K562 (cell line): ENCODE measurements around the gene NEUROD4. TPM values are rescaled to one million over a fixed set of nuclear protein-coding genes. Genes with fewer than 3 reads are reported as not detected.
A peak's percentile ranks its signal among the peaks of the same experiment; 100 is the strongest.

Experiments used
- ATAC-seq: fragments of 200-7000 bp; cut with Tn5 transposase; 3 replicates; pipeline ENCODE4 v1.9.1; 2020; ENCODE audit warnings: moderate library complexity
- BruUV-seq: library from RNA; stranded (reverse); fragments of 400-500 nt; replicated peaks from 2 replicates; lab custom pipeline; 2021; lab: Mats Ljungman, UMichigan
- CTCF ChIA-PET: fragments of 300-600 bp; formaldehyde crosslinking; extraction: SDS; loops from one replicate; lab custom pipeline; 2021; ENCODE audit warnings: low intra/inter-chr PET ratio; lab: Yijun Ruan, JAX
- POLR2A ChIA-PET: fragments of 300-600, 350-650 bp; sonication (Branson Sonifier 250); formaldehyde crosslinking; extraction: SDS; loops from one replicate; lab custom pipeline; 2021; ENCODE audit warnings: antibody characterized with exemption, inconsistent platforms; lab: Yijun Ruan, JAX
- DNase-seq, 4 experiments: peaks; one replicate each; pipeline versions ENCODE4 v3.0.0 to v3.0.0-alpha.2; 2011 to 2018; ENCODE audit warnings: low spot score in 3 of 4, mixed read lengths in 3 of 4; ENCODE audit errors: extremely low read depth in 1 of 4
- FAIRE-seq: peaks from 2 replicates; lab custom pipeline; 2011; peaks lifted over from hg19 to GRCh38; lab: Jason Lieb, UNC
- H2AFZ ChIP-seq: 2 replicates; pipeline ENCODE4 v1.6.0; 2011; ENCODE audit warnings: low read depth, low read length, control low read depth, inconsistent platforms
- H3K27ac ChIP-seq: fragments of 200-600 bp; 3 replicates; pipeline ENCODE4 v1.8.0; 2011; ENCODE audit warnings: low read depth, mild to moderate bottlenecking, control low read depth, inconsistent platforms, low read length, moderate library complexity, mixed read lengths; ENCODE audit errors: extremely low read depth
- H3K27me3 ChIP-seq, 2 experiments: fragments of 300-600 bp in 1 of 2; 2 replicates in 1 of 2; 3 replicates in 1 of 2; pipeline versions ENCODE4 v1.6.0 to v1.8.0; 2011; ENCODE audit warnings: inconsistent platforms in 2 of 2, low read length in 2 of 2, mild to moderate bottlenecking in 1 of 2, mixed read lengths in 1 of 2, moderate library complexity in 1 of 2; ENCODE audit not compliant: control insufficient read depth in 2 of 2, insufficient read depth in 2 of 2
- H3K36me3 ChIP-seq: fragments of 300-600 bp; 3 replicates; pipeline ENCODE4 v1.8.0; 2011; ENCODE audit warnings: mild to moderate bottlenecking, low read length, inconsistent platforms; ENCODE audit not compliant: control insufficient read depth, insufficient read depth
- H3K4me1 ChIP-seq, 2 experiments: fragments of 200-600 bp in 1 of 2; replicated peaks in 1 of 2; 2 replicates in 1 of 2; 3 replicates in 1 of 2; pipeline versions ENCODE4 v1.5.1 to v1.8.0; 2011; ENCODE audit warnings: inconsistent platforms in 2 of 2, low read length in 2 of 2, mild to moderate bottlenecking in 1 of 2, mixed read lengths in 1 of 2, moderate library complexity in 1 of 2; ENCODE audit not compliant: control insufficient read depth in 2 of 2, insufficient read depth in 2 of 2
- H3K4me2 ChIP-seq: 2 replicates; pipeline ENCODE4 v1.6.1; 2011; ENCODE audit warnings: low read length, control low read depth, inconsistent platforms, mixed read lengths; ENCODE audit not compliant: insufficient read depth
- H3K4me3 ChIP-seq: fragments of 200-600 bp; sonication (generic), shearing (Covaris generic); 2 replicates; pipeline ENCODE4 v1.5.1; 2016; ENCODE audit warnings: control low read depth, inconsistent platforms
- H3K79me2 ChIP-seq: fragments of 200-600 bp; 3 replicates; pipeline ENCODE4 v1.8.0; 2011; ENCODE audit warnings: low read length, inconsistent platforms; ENCODE audit not compliant: control insufficient read depth, insufficient read depth
- H3K9ac ChIP-seq, 2 experiments: 2 replicates each; pipeline versions ENCODE4 v1.6.0 to v1.6.1; 2011; ENCODE audit warnings: low read depth in 2 of 2, low read length in 2 of 2, control low read depth in 1 of 2, inconsistent platforms in 1 of 2, mild to moderate bottlenecking in 1 of 2, mixed read lengths in 1 of 2; ENCODE audit not compliant: insufficient read depth in 1 of 2
- H3K9me1 ChIP-seq: one replicate; pipeline ENCODE4 v1.6.0; 2011; ENCODE audit warnings: inconsistent platforms, mild to moderate bottlenecking, low read length, moderate library complexity; ENCODE audit not compliant: control insufficient read depth, insufficient read depth
- H3K9me3 ChIP-seq: replicated peaks from 2 replicates; pipeline ENCODE4 v1.5.1; 2011; ENCODE audit warnings: low read depth, low read length, inconsistent platforms; ENCODE audit not compliant: control insufficient read depth, insufficient read depth
- H4K20me1 ChIP-seq: replicated peaks from 2 replicates; pipeline ENCODE4 v1.6.1; 2011; ENCODE audit warnings: low read length, inconsistent platforms, mixed read lengths; ENCODE audit not compliant: control insufficient read depth, insufficient read depth
- ARID3B ChIP-seq: fragments of 250-450 bp; sonication (Bioruptor Pico); IDR thresholded peaks from 2 replicates; pipeline ENCODE4 v1.4.0; 2020; ENCODE audit warnings: borderline replicate concordance
- ASH1L ChIP-seq: fragments of 450-650 bp; IDR thresholded peaks from 2 replicates; pipeline ENCODE4 v1.6.1; 2018; ENCODE audit warnings: borderline replicate concordance, mild to moderate bottlenecking, low read depth; ENCODE audit not compliant: partially characterized antibody
- CTBP1 ChIP-seq: fragments of 450-650 bp; IDR thresholded peaks from 2 replicates; pipeline ENCODE4 v1.6.1; 2016; ENCODE audit warnings: borderline replicate concordance
- EP400 ChIP-seq: fragments of 450-650 bp; IDR thresholded peaks from 2 replicates; pipeline ENCODE4 v1.6.1; 2017; ENCODE audit warnings: antibody characterized with exemption, mild to moderate bottlenecking, moderate library complexity
- ESRRB ChIP-seq: fragments of 250-450 bp; sonication (Bioruptor Pico); IDR thresholded peaks from 2 replicates; pipeline ENCODE4 v1.5.0; 2020; ENCODE audit warnings: mild to moderate bottlenecking, moderate library complexity, borderline replicate concordance
- IRF9 ChIP-seq: fragments of 450-650 bp; IDR thresholded peaks from 2 replicates; pipeline ENCODE4 v1.6.1; 2016; ENCODE audit warnings: missing biosample characterization, missing genetic modification characterization
- KAT7 ChIP-seq: sonication (generic); formaldehyde crosslinking; IDR thresholded peaks from 2 replicates; pipeline ENCODE4 v1.8.0; 2022; ENCODE audit warnings: missing genetic modification reagents, mild to moderate bottlenecking, borderline replicate concordance
- KDM4B ChIP-seq, 2 experiments: fragments of 450-650 bp in 1 of 2; sonication (generic) in 1 of 2; IDR thresholded peaks; 2 replicates each; pipeline ENCODE4 v1.6.1; 2016 to 2017; ENCODE audit warnings: borderline replicate concordance in 2 of 2, antibody characterized with exemption in 1 of 2, low read depth in 1 of 2, mild to moderate bottlenecking in 1 of 2
- SOX6 ChIP-seq: fragments of 450-650 bp; IDR thresholded peaks from 2 replicates; pipeline ENCODE4 v1.6.1; 2014; ENCODE audit warnings: mild to moderate bottlenecking
- TAF1 ChIP-seq: IDR thresholded peaks from 2 replicates; pipeline ENCODE4 v1.6.1; 2011; ENCODE audit warnings: mild to moderate bottlenecking, low read length, moderate library complexity; ENCODE audit not compliant: insufficient read depth, control insufficient read depth, severe bottlenecking; ENCODE audit errors: extremely low read depth
- ZBTB2 ChIP-seq: fragments of 450-650 bp; IDR thresholded peaks from 2 replicates; pipeline ENCODE4 v1.6.1; 2016; ENCODE audit warnings: antibody characterized with exemption
- WGBS: fragments of 100-300 bp; shearing (Covaris generic); methylation state at CpG from one replicate; pipeline ENCODE4 v1.1.6; 2016; ENCODE audit warnings: low coverage, mixed read lengths; ENCODE audit not compliant: insufficient coverage; ENCODE audit errors: missing lambda C conversion rate; 5-methylcytosine and 5-hydroxymethylcytosine counted together
- in situ Hi-C: fragments of 300-500 bp; cut with MboI; formaldehyde crosslinking; loops from 4 replicates; pipeline ENCODE4 v1.15.0; 2018; ENCODE audit warnings: inconsistent platforms, mixed read lengths
- intact Hi-C: fragments of 100-400 bp; cut with micrococcal nuclease; formaldehyde crosslinking; loops from 2 replicates; pipeline ENCODE4 v1.14.2; 2022
- polyA plus RNA-seq, 8 experiments: library from polyadenylated mRNA; depleted of rRNA in 4 of 8; stranded (reverse) in 5 of 8; unstranded in 3 of 8; fragments of >200 nt; fragmentation: Nextera tagmentation in 2 of 8; fragmentation: Illumina TruSeq in 1 of 8; extraction: Ambion mirVana in 2 of 8; extraction: Trizol in 1 of 8; gene quantifications; 2 replicates each; pipeline versions ENCODE4 v1.2.1 to v1.2.3, GENCODE V29; 2011 to 2014; ENCODE audit warnings: inconsistent platforms in 1 of 8, missing spikeins in 1 of 8
- total RNA-seq, 7 experiments: library from RNA; depleted of rRNA in 6 of 7; stranded (reverse); fragments of >200 nt in 6 of 7; fragmentation: Illumina TruSeq in 2 of 7; extraction: Trizol in 2 of 7; gene quantifications; 2 replicates each; pipeline versions ENCODE4 v1.2.1 to v1.2.3, GENCODE V29; 2011 to 2021; ENCODE audit warnings: low replicate concordance in 1 of 7

The NEUROD4 gene
- total and polyA plus RNA-seq, 9 of the 15 experiments (the other 6 are each of a cell fraction or from before 2014, with no cell fraction given), result not detected

- H3K4me1 ChIP-seq, result peaks cover 0 to 9% of the 10 kb centered on the region in 2 experiments; a peak in 2 of 5 replicates
- H3K9me3 ChIP-seq, result no peaks in the 10 kb centered on the region
- peak overlapping the region; percentile 69 for H2AFZ ChIP-seq
- no peak overlapping the region; the same call in 1 of the 2 replicates for H3K4me2 ChIP-seq
- in situ Hi-C loops (loop anchor here (5.0 to 10.0 kb wide), 2 partner anchors 69 to 316 kb away; no protein-coding TSS in a partner anchor), intact Hi-C loops (no loop called here)
- POLR2A ChIA-PET, result no interaction called here
- CTCF ChIA-PET, result interaction anchor here (1.3 kb wide), 1 partner anchor 558 kb away, joined by 3 read pairs; no protein-coding TSS in a partner anchor
- no peak overlapping the region for H3K27ac ChIP-seq
- H4K20me1 ChIP-seq, result no peaks in the 10 kb centered on the region
- BruUV-seq, result no TSS peak
- ATAC-seq (no peak), FAIRE-seq (no peak), DNase-seq (no peak)
- H3K4me3 ChIP-seq, result no peak overlapping the region
- no peaks in the 10 kb centered on the region for H3K36me3 ChIP-seq
- 39% methylated on average over 3 of the region's 3 CpGs for WGBS
- H3K9ac ChIP-seq, result no peak overlapping the region; a peak in 1 of 4 replicates
- no peak for TF ChIP-seq ESRRB (CRISPR knock-in tag)
- 0 out of 5 replicates have a peak, but pooled peaks cover 0 to 5% of the 10 kb centered on the region in 2 experiments for H3K27me3 ChIP-seq
- no peaks in the 10 kb centered on the region for H3K9me1 ChIP-seq
- no peaks in the 10 kb centered on the region for H3K79me2 ChIP-seq
These were observed 41.2 kb downstream of the NEUROD4 start for GRCh38 chr12:55061024-55061423.

- ATAC-seq (no peak), FAIRE-seq (no peak), DNase-seq (no peak)
- 5% methylated on average over 2 of the region's 2 CpGs for WGBS
- Histone ChIP-seq H3K79me2 (no peaks in the 10 kb centered on the region), H2AFZ (no peak overlapping the region), H3K4me1 (peaks cover 0 to 9% of the 10 kb centered on the region in 2 experiments; a peak in 2 of 5 replicates), H4K20me1 (no peaks in the 10 kb centered on the region), H3K9me3 (no peaks in the 10 kb centered on the region), H3K27me3 (0 out of 5 replicates have a peak, but pooled peaks cover 0 to 5% of the 10 kb centered on the region in 2 experiments), H3K9me1 (no peaks in the 10 kb centered on the region), H3K36me3 (no peaks in the 10 kb centered on the region), H3K4me2 (no peak overlapping the region), H3K9ac (no peak overlapping the region), H3K27ac (no peak overlapping the region), H3K4me3 (no peak overlapping the region)
- CTCF ChIA-PET, result no interaction called here
- POLR2A ChIA-PET, result no interaction called here
- no TSS peak for BruUV-seq
- intact Hi-C loops, result no loop called here
- in situ Hi-C loops, result loop anchor here (5.0 to 10.0 kb wide), 2 partner anchors 71 to 318 kb away; no protein-coding TSS in a partner anchor
- TF ChIP-seq CTBP1 (no peak), KAT7 (CRISPR knock-in tag) (no peak), EP400 (no peak), SOX6 (no peak), IRF9 (no peak), TAF1 (no peak), ZBTB2 (no peak), ARID3B (no peak), ASH1L (no peak), KDM4B (IDR thresholded peaks at IDR 0.05; ENCODE audit: borderline replicate concordance in 2 of 2, low read depth in 1 of 2) (no peak)
These were observed 43.5 kb downstream of the NEUROD4 start for GRCh38 chr12:55063291-55063690.
